Testis (tissue), 3 donors: ENCODE results near the gene SIRT4. TPM values are rescaled to one million over a fixed set of nuclear protein-coding genes. Genes with fewer than 3 reads are reported as not detected.

Source experiments
- DNase-seq: peaks from one replicate; pipeline ENCODE4 v3.0.0-alpha.2; 2019
- H3K27ac ChIP-seq, 2 donors: fragments of 200-600 bp; sonication (generic); one replicate each; pipeline ENCODE4 v1.5.1; 2019
- H3K27me3 ChIP-seq: fragments of 200-600 bp; sonication (generic); one replicate; pipeline ENCODE4 v1.5.1; 2019
- H3K36me3 ChIP-seq: fragments of 200-600 bp; sonication (generic); one replicate; pipeline ENCODE4 v1.5.1; 2017; ENCODE audit warnings: low read depth; ENCODE audit errors: missing control alignments
- H3K4me1 ChIP-seq: fragments of 200-600 bp; sonication (generic); one replicate; pipeline ENCODE4 v1.5.1; 2019
- H3K4me3 ChIP-seq, 2 donors: fragments of 200-600 bp; sonication (generic); one replicate each; pipeline ENCODE4 v1.5.1; 2017 to 2019
- H3K9me3 ChIP-seq: fragments of 200-600 bp; sonication (generic); one replicate; pipeline ENCODE4 v1.5.1; 2017
- CTCF ChIP-seq, 3 experiments: fragments of 450-650 bp in 2 of 3; fragments of 200-600 bp in 1 of 3; sonication (generic) in 1 of 3; IDR thresholded peaks; one replicate each; pipeline ENCODE4 v1.5.1; 2016 to 2019; ENCODE audit warnings: antibody characterized with exemption in 3 of 3, mild to moderate bottlenecking in 2 of 3, moderate library complexity in 1 of 3
- POLR2A ChIP-seq: fragments of 450-650 bp; IDR thresholded peaks from one replicate; pipeline ENCODE4 v1.6.1; 2017; ENCODE audit warnings: antibody characterized with exemption, mild to moderate bottlenecking, moderate library complexity
- WGBS, 2 donors: methylation state at CpG; one replicate each; pipeline ENCODE4 v1.1.5; 2018; 5-methylcytosine and 5-hydroxymethylcytosine counted together
- intact Hi-C: fragments of 100-400 bp; cut with DNase I; formaldehyde crosslinking; loops from one replicate; pipeline ENCODE4 v1.15.1; 2023; ENCODE audit warnings: low total_unique reads
- polyA plus RNA-seq: library from polyadenylated mRNA; stranded (reverse); fragments of 350-450 nt; fragmentation: Illumina TruSeq; extraction: RNeasy Lipid Tissue Mini Kit (QIAGEN cat#74804); gene quantifications from one replicate; pipeline ENCODE4 v1.2.3, GENCODE V29; 2014; ENCODE audit warnings: low read depth, low replicate concordance; ENCODE audit not compliant: insufficient read depth
- total RNA-seq, 2 donors: library from RNA; depleted of rRNA; stranded (reverse); fragments of >200 nt; gene quantifications; one replicate each; pipeline ENCODE4 v1.2.3, GENCODE V29; 2016

SIRT4 gene
- total and polyA plus RNA-seq, 3 donors from 2014 or later, result 3.3 to 10.0 (median 5.0) TPM

GRCh38 chr12:120339256-120339655 is 37.1 kb downstream of the SIRT4 start:
- intact Hi-C loops, result no loop called here
- 96% methylated on average over 4 of the region's 4 CpGs for WGBS, 2 donors
- Histone ChIP-seq H3K36me3 (no peaks in the 10 kb centered on the region), H3K4me3 (no peak overlapping the region), H3K9me3 (no peaks in the 10 kb centered on the region), H3K4me1 (peaks cover 9% of the 10 kb centered on the region), H3K27ac (no peak overlapping the region), H3K27me3 (no peaks in the 10 kb centered on the region)
- TF ChIP-seq POLR2A (no peak), CTCF (IDR thresholded peaks at IDR 0.05) (no peak)
- DNase-seq, result no peak

- Histone ChIP-seq H3K27ac (peak overlapping the region in 1 of 2 donors; percentile 55), H3K4me3 (no peak overlapping the region), H3K9me3 (no peaks in the 10 kb centered on the region), H3K27me3 (no peaks in the 10 kb centered on the region), H3K4me1 (peaks cover 9% of the 10 kb centered on the region), H3K36me3 (no peaks in the 10 kb centered on the region)
- intact Hi-C loops, result no loop called here
- no peak for TF ChIP-seq CTCF (IDR thresholded peaks at IDR 0.05)
- no peak for TF ChIP-seq POLR2A
- no peak for DNase-seq
- WGBS, 2 donors, result 29 to 43% methylated on average over 28 to 30 of the region's 30 CpGs
Observed at GRCh38 chr12:120342175-120343038, 40.3 kb downstream of the SIRT4 start.

- peak overlapping the region in 1 of 2 donors; percentile 55 for H3K27ac ChIP-seq
- no peak for DNase-seq
- H3K27me3 ChIP-seq, result no peaks in the 10 kb centered on the region
- WGBS, 2 donors, result 44 to 45% methylated on average over 10 of the region's 10 CpGs
- H3K4me3 ChIP-seq, result no peak overlapping the region
- H3K4me1 ChIP-seq, result peaks cover 9% of the 10 kb centered on the region
- intact Hi-C loops, result no loop called here
- no peak for TF ChIP-seq POLR2A
- no peak for TF ChIP-seq CTCF (IDR thresholded peaks at IDR 0.05)
- H3K9me3 ChIP-seq, result no peaks in the 10 kb centered on the region
- no peaks in the 10 kb centered on the region for H3K36me3 ChIP-seq
Observed at GRCh38 chr12:120343039-120343537, 41.0 kb downstream of the SIRT4 start.

GRCh38 chr12:120343692-120344091 is 41.6 kb downstream of the SIRT4 start:
- intact Hi-C loops, result no loop called here
- Histone ChIP-seq H3K36me3 (no peaks in the 10 kb centered on the region), H3K27me3 (no peaks in the 10 kb centered on the region), H3K4me3 (no peak overlapping the region), H3K27ac (no peak overlapping the region), H3K9me3 (no peaks in the 10 kb centered on the region), H3K4me1 (peaks cover 9% of the 10 kb centered on the region)
- TF ChIP-seq CTCF (IDR thresholded peaks at IDR 0.05), result no peak
- no peak for TF ChIP-seq POLR2A
- WGBS, 2 donors, result 88 to 89% methylated on average over 8 of the region's 8 CpGs
- DNase-seq, result no peak
